Neuronal stem cell (in vitro differentiated cells): ENCODE results near the gene ATXN10.

Experiments used
- DNase-seq: peaks from one replicate; pipeline ENCODE4 v3.0.0-alpha.2; 2013; ENCODE audit warnings: low spot score
- H2AFZ ChIP-seq: one replicate; pipeline ENCODE4 v1.6.1; 2013; ENCODE audit warnings: mild to moderate bottlenecking, low read length, inconsistent platforms
- H2AK5ac ChIP-seq: 2 replicates; pipeline ENCODE4 v1.6.1; 2013; ENCODE audit warnings: low read depth, mild to moderate bottlenecking, inconsistent platforms, low read length, moderate library complexity, mixed read lengths
- H2BK120ac ChIP-seq: 2 replicates; pipeline ENCODE4 v1.6.1; 2013; ENCODE audit warnings: low read depth, mild to moderate bottlenecking, inconsistent platforms, low read length, moderate library complexity, mixed read lengths
- H2BK12ac ChIP-seq: one replicate; pipeline ENCODE4 v1.6.1; 2013; ENCODE audit warnings: low read length, inconsistent platforms
- H2BK15ac ChIP-seq: 2 replicates; pipeline ENCODE4 v1.6.1; 2013; ENCODE audit warnings: mild to moderate bottlenecking, low read length, inconsistent platforms, mixed read lengths
- H2BK5ac ChIP-seq: one replicate; pipeline ENCODE4 v1.6.1; 2013; ENCODE audit warnings: inconsistent platforms, mild to moderate bottlenecking, low read length, moderate library complexity
- H3K14ac ChIP-seq: one replicate; pipeline ENCODE4 v1.6.1; 2013; ENCODE audit warnings: low read length, inconsistent platforms
- H3K18ac ChIP-seq: 2 replicates; pipeline ENCODE4 v1.6.1; 2013; ENCODE audit warnings: low read length, inconsistent platforms
- H3K23ac ChIP-seq: 2 replicates; pipeline ENCODE4 v1.6.1; 2013; ENCODE audit warnings: low read depth, mild to moderate bottlenecking, mixed read lengths, low read length, inconsistent platforms; ENCODE audit not compliant: poor library complexity
- H3K27ac ChIP-seq: replicated peaks from 3 replicates; pipeline ENCODE4 v1.5.1; 2013; ENCODE audit warnings: low read length, inconsistent platforms
- H3K27me3 ChIP-seq, 3 experiments: 2 replicates each; pipeline ENCODE4 v1.6.1; 2013; ENCODE audit warnings: low read length in 3 of 3, mild to moderate bottlenecking in 2 of 3, inconsistent platforms in 1 of 3, low read depth in 1 of 3, mixed read lengths in 1 of 3, moderate library complexity in 1 of 3; ENCODE audit not compliant: control insufficient read depth in 3 of 3, insufficient read depth in 3 of 3
- H3K36me3 ChIP-seq, 2 donors: replicated peaks in 1 of 2; 2 replicates each; pipeline ENCODE4 v1.6.1; 2013; ENCODE audit warnings: low read length in 2 of 2; ENCODE audit not compliant: control insufficient read depth in 2 of 2, insufficient read depth in 2 of 2
- H3K4ac ChIP-seq: 2 replicates; pipeline ENCODE4 v1.6.1; 2013; ENCODE audit warnings: inconsistent platforms, mild to moderate bottlenecking, low read length, moderate library complexity
- H3K4me1 ChIP-seq, 2 donors: 1 replicate in 1 of 2; 2 replicates in 1 of 2; pipeline ENCODE4 v1.6.1; 2013; ENCODE audit warnings: low read length in 2 of 2, low read depth in 1 of 2; ENCODE audit not compliant: control insufficient read depth in 2 of 2, insufficient read depth in 1 of 2
- H3K4me2 ChIP-seq: one replicate; pipeline ENCODE4 v1.6.1; 2013; ENCODE audit warnings: mild to moderate bottlenecking, low read length, inconsistent platforms; ENCODE audit not compliant: insufficient read depth, poor library complexity, severe bottlenecking
- H3K4me3 ChIP-seq, 2 donors: 2 replicates each; pipeline ENCODE4 v1.5.1; 2013; ENCODE audit warnings: low read length in 2 of 2, mild to moderate bottlenecking in 2 of 2, inconsistent platforms in 1 of 2, moderate library complexity in 1 of 2
- H3K79me1 ChIP-seq: one replicate; pipeline ENCODE4 v1.6.1; 2013; ENCODE audit warnings: low read depth, mild to moderate bottlenecking, inconsistent platforms, low read length, moderate library complexity
- H3K9ac ChIP-seq: one replicate; pipeline ENCODE4 v1.6.1; 2013; ENCODE audit warnings: mild to moderate bottlenecking, low read depth, low read length, inconsistent platforms; ENCODE audit not compliant: poor library complexity
- H3K9me3 ChIP-seq, 2 donors: replicated peaks in 1 of 2; 2 replicates each; pipeline versions ENCODE3 to v1.6.1; 2013; ENCODE audit warnings: low read length in 2 of 2, mild to moderate bottlenecking in 2 of 2, inconsistent platforms in 1 of 2, low read depth in 1 of 2, mixed read lengths in 1 of 2, moderate library complexity in 1 of 2; ENCODE audit not compliant: control insufficient read depth in 2 of 2, insufficient read depth in 1 of 2
- H4K8ac ChIP-seq: one replicate; pipeline ENCODE4 v1.6.1; 2013; ENCODE audit warnings: low read depth, mild to moderate bottlenecking, inconsistent platforms, low read length, moderate library complexity
- H4K91ac ChIP-seq: one replicate; pipeline ENCODE4 v1.6.1; 2013; ENCODE audit warnings: low read length, low read depth, mild to moderate bottlenecking, inconsistent platforms; ENCODE audit not compliant: poor library complexity
- WGBS, 2 donors: extraction: QIAGEN DNeasy Blood & Tissue Kit; methylation state at CpG; one replicate each; pipeline ENCODE4 v1.1.7; 2013; ENCODE audit warnings: missing lambda C conversion rate in 2 of 2, mixed read lengths in 1 of 2; ENCODE audit not compliant: insufficient read length in 2 of 2, insufficient replicate concordance in 1 of 2; ENCODE audit errors: extremely low coverage in 2 of 2; 5-methylcytosine and 5-hydroxymethylcytosine counted together

The ATXN10 gene

DNA sequence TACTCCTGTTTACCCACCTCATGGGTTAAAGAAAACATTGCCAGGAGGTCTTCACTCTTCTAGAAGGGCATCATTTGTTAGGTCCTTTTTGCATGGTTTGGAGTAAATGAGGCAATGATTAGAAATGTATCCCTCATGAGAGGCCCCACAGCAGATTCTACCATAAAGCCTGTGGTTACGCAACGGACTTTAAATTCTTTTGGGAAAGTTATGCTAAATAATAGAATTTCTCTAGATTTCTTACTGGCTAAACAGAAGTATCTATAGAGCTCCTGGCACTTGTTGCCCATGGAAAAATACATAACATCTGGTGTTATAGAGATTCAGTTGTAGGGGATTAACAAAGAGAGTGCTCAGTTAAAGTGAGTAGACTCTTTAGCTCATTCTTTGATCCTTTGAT lies 15.1 kb upstream of the ATXN10 start:
- no peak overlapping the region for H3K18ac ChIP-seq
- no peak overlapping the region for H3K4ac ChIP-seq
- H3K4me1 ChIP-seq = peaks cover 0 to 4% of the 10 kb centered on the region in 2 donors
- H2BK15ac ChIP-seq = no peak overlapping the region
- no peak overlapping the region for H2AK5ac ChIP-seq
- no peak overlapping the region for H2BK12ac ChIP-seq
- no peak overlapping the region for H3K27ac ChIP-seq
- no peak overlapping the region for H3K9ac ChIP-seq
- H3K36me3 ChIP-seq = no peaks in the 10 kb centered on the region
- no CpG with 5 or more reads among the region's 2 CpGs for WGBS, 2 donors
- no peak overlapping the region for H2AFZ ChIP-seq
- H4K91ac ChIP-seq = no peak overlapping the region
- no peaks in the 10 kb centered on the region for H3K79me1 ChIP-seq
- no peak overlapping the region for H3K4me2 ChIP-seq
- H3K14ac ChIP-seq = no peak overlapping the region
- H3K27me3 ChIP-seq = peaks cover 0 to 16% (median 0%) of the 10 kb centered on the region in 3 experiments
- H4K8ac ChIP-seq = no peak overlapping the region
- no peaks in the 10 kb centered on the region for H3K9me3 ChIP-seq
- no peak for DNase-seq
- no peak overlapping the region for H2BK120ac ChIP-seq
- H2BK5ac ChIP-seq = no peak overlapping the region
- no peak overlapping the region for H3K23ac ChIP-seq
- H3K4me3 ChIP-seq = no peak overlapping the region

DNA sequence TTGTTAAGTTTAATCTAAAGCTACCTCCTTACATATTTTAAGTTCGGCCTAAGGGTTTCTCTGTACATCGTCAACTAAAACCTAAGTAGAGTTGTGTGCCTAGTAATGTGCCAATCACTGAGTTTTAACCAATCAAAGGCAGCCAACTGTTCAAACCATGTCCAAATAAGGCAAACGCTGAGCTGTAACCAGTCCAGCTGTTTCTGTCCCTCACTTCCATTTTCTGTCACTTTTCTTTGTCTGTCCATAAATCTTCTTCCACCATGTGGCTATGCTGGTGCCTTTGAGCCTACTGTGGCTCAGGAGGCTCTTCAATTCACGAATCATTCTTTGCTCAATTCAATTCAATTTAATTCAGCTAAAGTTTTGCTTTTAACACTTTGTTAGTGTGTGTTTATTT lies 13.9 kb upstream of the ATXN10 start:
- DNase-seq = no peak
- no peak overlapping the region for H4K91ac ChIP-seq
- peaks cover 0 to 16% (median 0%) of the 10 kb centered on the region in 3 experiments for H3K27me3 ChIP-seq
- no peak overlapping the region for H2AK5ac ChIP-seq
- no peak overlapping the region for H3K4me3 ChIP-seq
- H3K23ac ChIP-seq = no peak overlapping the region
- H3K9ac ChIP-seq = no peak overlapping the region
- no peaks in the 10 kb centered on the region for H3K79me1 ChIP-seq
- H2BK5ac ChIP-seq = no peak overlapping the region
- no peaks in the 10 kb centered on the region for H3K9me3 ChIP-seq
- H2BK12ac ChIP-seq = no peak overlapping the region
- no peak overlapping the region for H4K8ac ChIP-seq
- WGBS, 2 donors = no CpG with 5 or more reads among the region's 4 CpGs
- H3K18ac ChIP-seq = no peak overlapping the region
- no peak overlapping the region for H2BK15ac ChIP-seq
- peaks cover 0 to 4% of the 10 kb centered on the region in 2 donors for H3K4me1 ChIP-seq
- H2AFZ ChIP-seq = no peak overlapping the region
- H3K14ac ChIP-seq = no peak overlapping the region
- H3K4ac ChIP-seq = no peak overlapping the region
- no peaks in the 10 kb centered on the region for H3K36me3 ChIP-seq
- H3K4me2 ChIP-seq = no peak overlapping the region
- H2BK120ac ChIP-seq = no peak overlapping the region
- no peak overlapping the region for H3K27ac ChIP-seq

DNA sequence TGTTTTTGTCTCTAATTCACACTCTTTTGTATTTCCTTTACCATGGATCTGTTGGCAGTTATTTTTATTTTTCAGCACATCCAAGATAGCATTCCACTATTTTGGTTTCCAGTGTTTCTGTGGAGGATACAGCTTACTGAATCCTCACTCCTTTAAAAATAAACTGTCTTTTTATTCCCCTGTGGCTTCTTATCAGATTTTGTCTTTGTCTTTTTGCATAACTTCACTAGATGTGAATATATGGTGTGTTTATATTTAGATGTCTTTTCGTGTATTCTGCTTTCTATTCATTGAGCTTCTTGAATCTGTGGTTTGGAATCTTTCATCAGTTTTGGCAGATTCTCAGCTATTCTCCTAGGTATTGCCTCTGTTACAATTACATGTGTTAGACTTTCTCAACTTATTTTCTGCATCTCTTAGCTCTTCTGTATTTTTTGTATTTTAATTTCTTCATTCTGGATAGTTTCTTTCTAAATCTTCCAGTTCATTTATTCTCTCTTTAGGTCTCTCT lies 7.4 kb upstream of the ATXN10 start:
- Histone ChIP-seq H2BK12ac (no peak overlapping the region), H3K27me3 (peaks cover 0 to 21% (median 0%) of the 10 kb centered on the region in 3 experiments)

DNA sequence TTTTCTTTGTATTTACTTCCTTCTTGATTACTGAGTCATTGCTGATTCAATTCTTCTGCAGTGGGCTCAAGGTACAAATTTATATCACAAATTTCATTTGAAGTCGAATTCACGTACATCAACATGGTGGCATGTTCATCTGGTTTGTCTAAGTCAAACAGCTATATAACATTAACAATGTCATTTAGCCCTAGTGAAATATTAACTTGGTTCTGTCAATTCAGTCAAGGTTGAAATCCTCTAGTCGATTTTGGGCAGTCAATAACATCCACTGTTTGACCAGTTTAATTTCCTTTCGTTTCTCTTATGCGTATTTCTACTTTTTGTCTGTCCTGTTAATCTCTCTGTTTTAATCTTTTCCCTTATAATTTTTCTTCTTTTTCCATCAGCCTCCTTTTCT lies 4.1 kb upstream of the ATXN10 start:
- no CpG with 5 or more reads among the region's 5 CpGs for WGBS, 2 donors
- Histone ChIP-seq H2BK5ac (no peak overlapping the region), H3K18ac (no peak overlapping the region), H2BK15ac (no peak overlapping the region), H2BK120ac (no peak overlapping the region), H3K4me1 (peaks cover 3 to 7% of the 10 kb centered on the region in 2 donors), H4K91ac (no peak overlapping the region), H3K23ac (no peak overlapping the region), H2AK5ac (no peak overlapping the region), H2BK12ac (no peak overlapping the region), H3K9me3 (no peaks in the 10 kb centered on the region), H3K79me1 (peaks cover 3% of the 10 kb centered on the region), H3K27me3 (peaks cover 0 to 22% (median 0%) of the 10 kb centered on the region in 3 experiments), H3K4ac (no peak overlapping the region), H3K9ac (no peak overlapping the region), H3K36me3 (no peaks in the 10 kb centered on the region), H3K14ac (no peak overlapping the region), H3K27ac (no peak overlapping the region), H3K4me3 (no peak overlapping the region), H2AFZ (no peak overlapping the region), H4K8ac (no peak overlapping the region), H3K4me2 (no peak overlapping the region)
- DNase-seq = no peak

More for the DNA sequence above, 7.4 kb upstream of the ATXN10 start:
- Histone ChIP-seq H2AFZ (no peak overlapping the region), H4K91ac (no peak overlapping the region), H3K36me3 (no peaks in the 10 kb centered on the region), H3K9me3 (no peaks in the 10 kb centered on the region), H3K4me1 (no peaks in the 10 kb centered on the region), H3K79me1 (no peaks in the 10 kb centered on the region), H3K4me3 (no peak overlapping the region), H3K27ac (no peak overlapping the region), H4K8ac (no peak overlapping the region), H3K14ac (no peak overlapping the region), H2BK120ac (no peak overlapping the region), H3K9ac (no peak overlapping the region), H3K18ac (no peak overlapping the region), H2BK5ac (no peak overlapping the region), H3K4me2 (no peak overlapping the region), H3K4ac (no peak overlapping the region), H3K23ac (no peak overlapping the region), H2AK5ac (no peak overlapping the region), H2BK15ac (no peak overlapping the region)
- no peak for DNase-seq
- whole genome bisulfite sequencing, 2 donors = no CpG with 5 or more reads among the region's 1 CpG
